Stimulated activated CD4-positive, alpha-beta T cell treated with anti-CD3 and anti-CD28 coated beads, TNF-alpha, amount 100 ng/mL, for 24 hours (primary cell): ENCODE results near the gene PCDHGA11.
"Not testable (repeated sequence)": the region's sequence is repeated elsewhere in the genome, so short reads cannot be mapped to it uniquely, and the experiment has no call there.

Source experiments
- DNase-seq, 3 experiments: peaks; one replicate each; pipeline ENCODE4 v3.0.0-alpha.2; 2020; ENCODE audit warnings: low read depth in 3 of 3

The PCDHGA11 gene

GRCh38 chr5:141431286-141431685, 10.4 kb downstream of the PCDHGA11 start:
- no peak for DNase-seq

DNA sequence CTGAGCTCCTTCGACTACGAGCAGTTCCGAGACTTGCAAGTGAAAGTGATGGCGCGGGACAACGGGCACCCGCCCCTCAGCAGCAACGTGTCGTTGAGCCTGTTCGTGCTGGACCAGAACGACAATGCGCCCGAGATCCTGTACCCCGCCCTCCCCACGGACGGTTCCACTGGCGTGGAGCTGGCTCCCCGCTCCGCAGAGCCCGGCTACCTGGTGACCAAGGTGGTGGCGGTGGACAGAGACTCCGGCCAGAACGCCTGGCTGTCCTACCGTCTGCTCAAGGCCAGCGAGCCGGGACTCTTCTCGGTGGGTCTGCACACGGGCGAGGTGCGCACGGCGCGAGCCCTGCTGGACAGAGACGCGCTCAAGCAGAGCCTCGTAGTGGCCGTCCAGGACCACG, 11.5 kb downstream of the PCDHGA11 start:
- not testable (repeated sequence) for DNase-seq

- not testable (repeated sequence) for DNase-seq
These were observed 11.9 kb downstream of the PCDHGA11 start for GRCh38 chr5:141432726-141433125.

DNA sequence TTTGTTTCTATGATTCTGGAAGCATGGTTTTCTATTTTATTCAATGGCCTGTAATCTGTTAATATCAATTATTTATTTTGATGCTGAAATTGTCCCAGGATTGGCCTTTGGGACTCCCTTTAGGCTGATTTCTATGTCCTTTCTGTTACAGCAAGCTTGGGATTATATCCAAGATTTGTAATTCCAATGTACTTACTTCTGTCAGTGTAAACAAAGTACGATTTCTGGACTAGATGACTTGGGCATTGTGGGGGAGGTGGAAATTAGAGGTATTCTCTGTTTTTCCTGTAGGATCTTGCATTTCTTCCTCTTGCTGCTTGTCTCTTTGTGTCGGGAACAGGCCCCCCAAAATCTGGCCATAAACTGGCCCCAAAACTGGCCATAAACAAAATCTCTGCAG, 13.2 kb downstream of the PCDHGA11 start:
- DNase-seq: no peak

DNA sequence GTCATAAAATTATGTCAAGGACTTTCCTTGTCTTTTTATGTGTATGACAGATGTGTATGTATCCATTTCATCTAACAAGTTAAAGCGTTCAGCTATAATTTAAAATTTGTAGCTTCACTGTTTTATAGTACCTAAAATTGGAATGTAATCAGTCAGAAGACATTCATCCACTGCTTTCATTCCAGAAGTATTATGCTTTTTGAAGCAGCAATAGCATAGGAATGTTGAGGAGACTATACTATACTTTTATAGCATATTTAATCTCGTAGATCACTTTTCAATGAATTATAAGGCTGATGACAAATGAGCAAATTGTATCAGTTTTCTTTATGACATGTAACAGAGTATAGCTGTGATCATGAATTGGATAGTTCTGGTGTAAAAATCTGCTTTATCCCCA, 16.4 kb downstream of the PCDHGA11 start:
- DNase-seq: no peak

DNA sequence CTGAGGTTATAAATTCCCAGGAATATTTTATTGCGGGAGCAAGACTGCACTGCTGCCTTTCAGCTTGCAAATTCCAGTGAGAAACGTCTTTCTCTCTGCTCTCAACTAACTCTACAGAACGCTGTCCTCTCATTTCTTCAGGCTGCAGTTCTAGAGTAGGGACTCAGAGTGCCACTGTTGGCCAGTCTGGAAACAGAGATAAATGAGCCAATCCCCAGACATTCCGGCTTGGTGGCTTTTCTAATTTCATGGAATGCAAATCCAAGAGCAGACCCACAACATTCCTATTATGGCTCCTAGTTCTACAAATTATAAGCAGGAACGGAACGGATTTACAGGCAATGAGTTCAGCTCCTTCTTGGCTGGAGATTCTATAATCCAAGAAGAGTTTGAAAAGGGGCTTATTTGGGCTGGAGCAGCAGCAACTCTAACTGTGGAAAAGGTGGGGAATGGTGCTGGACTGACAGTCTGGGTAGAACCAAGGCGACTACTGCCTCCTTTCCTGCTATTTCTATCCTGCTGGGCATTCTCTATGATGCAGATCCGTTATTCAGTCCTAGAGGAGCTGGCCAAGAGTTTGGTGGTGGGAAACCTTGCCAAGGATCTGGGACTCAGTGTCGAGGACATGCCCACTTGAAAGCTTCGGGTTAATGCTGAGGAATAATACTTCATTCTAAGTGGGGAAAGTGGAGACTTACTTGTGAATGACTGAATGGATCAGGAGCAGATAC, 18.7 kb downstream of the PCDHGA11 start:
- DNase-seq: no peak

- DNase-seq: no peak
These were observed 19.5 kb downstream of the PCDHGA11 start for GRCh38 chr5:141440341-141440740.

- no peak for DNase-seq
These were observed 20.8 kb downstream of the PCDHGA11 start for GRCh38 chr5:141441571-141442170.

GRCh38 chr5:141465351-141465750, 44.5 kb downstream of the PCDHGA11 start:
- no peak for DNase-seq
